Activated naive CD8-positive, alpha-beta T cell treated with anti-CD3 and anti-CD28 coated beads for 36 hours (primary cell): ENCODE results near the gene CKM. TPM values are rescaled to one million over a fixed set of nuclear protein-coding genes. Genes with fewer than 3 reads are reported as not detected.

ENCODE experiments used
- DNase-seq: peaks from one replicate; pipeline ENCODE4 v3.0.0; 2021
- H3K27ac Mint-ChIP-seq: one replicate; pipeline ENCODE4 v1.8.0; 2022; ENCODE audit warnings: mild to moderate bottlenecking, moderate library complexity, mixed read lengths
- H3K27me3 Mint-ChIP-seq: one replicate; pipeline ENCODE4 v1.8.0; 2022; ENCODE audit warnings: mild to moderate bottlenecking, mixed read lengths
- H3K36me3 Mint-ChIP-seq: one replicate; pipeline ENCODE4 v1.8.0; 2021; ENCODE audit warnings: mild to moderate bottlenecking, mixed read lengths
- H3K4me1 Mint-ChIP-seq: one replicate; pipeline ENCODE4 v1.8.0; 2021; ENCODE audit warnings: mixed read lengths
- H3K4me3 Mint-ChIP-seq: one replicate; pipeline ENCODE4 v1.8.0; 2022; ENCODE audit warnings: mild to moderate bottlenecking, moderate library complexity, mixed read lengths
- H3K9me3 Mint-ChIP-seq: one replicate; pipeline ENCODE4 v1.8.0; 2022; ENCODE audit warnings: mixed read lengths
- total RNA-seq, 2 experiments: library from RNA; stranded (reverse); gene quantifications; one replicate each; pipeline ENCODE4 v1.2.3, GENCODE V29; 2021

CKM gene
- total RNA-seq, 2 experiments from 2014 or later: not detected

DNA sequence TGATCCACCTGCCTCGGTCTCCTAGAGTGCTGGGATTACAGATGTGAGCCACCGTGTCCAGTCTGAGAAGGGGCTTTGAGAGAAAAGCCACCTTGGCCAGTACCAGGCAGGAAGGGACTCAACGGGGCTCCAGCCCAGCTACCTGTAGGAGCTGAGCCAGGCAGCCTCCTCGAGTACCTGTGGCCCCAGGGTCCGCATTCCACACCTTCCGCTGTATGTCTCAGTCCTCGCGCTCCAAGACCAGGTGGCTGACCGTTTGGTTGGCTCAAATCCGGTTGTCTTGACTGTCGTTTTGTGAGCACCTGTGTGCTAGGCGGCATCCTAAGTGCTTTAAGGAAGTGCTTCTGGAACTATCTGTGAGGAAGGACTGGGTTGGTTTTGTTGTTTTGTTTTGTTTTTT lies 55.4 kb downstream of the CKM start:
- Mint-ChIP-seq H3K27ac (no peak overlapping the region), H3K27me3 (no peaks in the 10 kb centered on the region), H3K9me3 (no peaks in the 10 kb centered on the region), H3K36me3 (peaks cover 1% of the 10 kb centered on the region), H3K4me1 (no peaks in the 10 kb centered on the region), H3K4me3 (no peak overlapping the region)
- no peak for DNase-seq

DNA sequence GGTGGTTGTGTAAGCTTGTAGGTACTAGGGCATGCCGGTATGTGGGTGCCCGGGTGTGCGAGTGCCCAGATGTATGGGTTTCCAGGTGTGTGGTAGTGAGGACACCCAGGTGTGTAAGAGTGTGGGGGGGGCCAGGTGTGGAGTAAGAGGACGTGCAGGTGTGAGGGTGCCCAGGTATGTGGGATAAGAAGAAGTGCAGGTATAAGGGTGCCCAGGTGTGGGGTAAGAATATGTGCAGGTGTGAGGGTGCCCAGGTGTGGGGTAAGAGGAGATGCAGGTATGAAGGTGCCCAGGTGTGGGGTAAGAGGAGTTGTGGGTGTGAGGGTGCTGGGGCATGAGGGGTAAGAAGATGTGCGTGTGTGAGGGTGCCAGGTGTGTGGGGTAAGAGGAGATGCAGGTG lies 57.3 kb downstream of the CKM start:
- H3K9me3 Mint-ChIP-seq: no peaks in the 10 kb centered on the region
- H3K27ac Mint-ChIP-seq: peak overlapping the region; percentile 6

DNA sequence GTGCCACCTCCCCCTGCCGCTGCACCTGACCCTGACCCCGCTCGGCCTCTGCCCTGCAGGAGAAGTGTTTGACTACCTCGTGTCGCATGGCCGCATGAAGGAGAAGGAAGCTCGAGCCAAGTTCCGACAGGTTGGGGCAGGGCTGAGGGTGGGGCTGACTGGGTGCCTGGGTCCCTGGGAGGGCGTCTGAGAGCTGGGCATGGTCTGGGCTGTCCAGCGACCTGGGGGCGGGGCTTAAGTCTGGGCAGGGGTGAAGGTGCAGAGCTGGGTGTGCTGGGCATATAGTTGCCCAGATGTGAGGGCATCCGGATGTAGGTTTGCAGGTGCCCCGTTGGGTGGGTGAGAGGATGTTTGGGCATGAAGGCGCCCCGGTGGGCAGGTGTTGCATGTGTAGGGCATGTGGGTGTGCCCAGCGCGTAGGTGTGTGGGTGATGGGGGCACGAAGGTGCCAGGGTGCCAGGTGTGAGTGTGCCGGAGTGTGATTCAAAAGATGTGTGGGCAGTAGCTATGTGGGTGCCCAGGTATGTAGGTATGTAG lies 57.8 kb downstream of the CKM start:
- Mint-ChIP-seq H3K27me3 (no peaks in the 10 kb centered on the region), H3K4me3 (no peak overlapping the region), H3K27ac (no peak overlapping the region), H3K9me3 (no peaks in the 10 kb centered on the region), H3K36me3 (no peaks in the 10 kb centered on the region), H3K4me1 (no peaks in the 10 kb centered on the region)
- no peak for DNase-seq

More for the DNA sequence above, 57.3 kb downstream of the CKM start:
- Mint-ChIP-seq H3K4me1 (no peaks in the 10 kb centered on the region), H3K4me3 (no peak overlapping the region), H3K36me3 (no peaks in the 10 kb centered on the region), H3K27me3 (no peaks in the 10 kb centered on the region)
- no peak for DNase-seq

DNA sequence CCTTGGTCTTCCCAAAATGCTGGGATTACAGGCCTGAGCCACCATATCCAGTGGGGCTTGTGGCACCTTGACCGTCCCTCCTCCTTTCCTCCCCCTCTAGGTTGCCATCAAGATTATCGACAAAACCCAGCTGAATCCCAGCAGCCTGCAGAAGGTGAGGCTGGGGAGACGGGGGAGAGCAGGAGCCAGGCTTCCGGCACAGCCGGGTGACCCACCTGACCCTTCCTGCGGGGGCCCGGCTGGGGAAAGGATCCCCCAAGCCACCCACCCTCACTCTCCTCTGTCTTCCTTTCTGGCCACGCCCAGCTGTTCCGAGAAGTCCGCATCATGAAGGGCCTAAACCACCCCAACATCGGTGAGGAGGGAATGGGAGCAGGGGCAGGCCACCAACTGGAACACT lies 59.7 kb downstream of the CKM start:
- no peak overlapping the region for H3K27ac Mint-ChIP-seq
- no peak for DNase-seq
- no peak overlapping the region for H3K4me3 Mint-ChIP-seq
- no peaks in the 10 kb centered on the region for H3K4me1 Mint-ChIP-seq
- no peaks in the 10 kb centered on the region for H3K9me3 Mint-ChIP-seq
- H3K27me3 Mint-ChIP-seq: no peaks in the 10 kb centered on the region
- no peaks in the 10 kb centered on the region for H3K36me3 Mint-ChIP-seq

DNA sequence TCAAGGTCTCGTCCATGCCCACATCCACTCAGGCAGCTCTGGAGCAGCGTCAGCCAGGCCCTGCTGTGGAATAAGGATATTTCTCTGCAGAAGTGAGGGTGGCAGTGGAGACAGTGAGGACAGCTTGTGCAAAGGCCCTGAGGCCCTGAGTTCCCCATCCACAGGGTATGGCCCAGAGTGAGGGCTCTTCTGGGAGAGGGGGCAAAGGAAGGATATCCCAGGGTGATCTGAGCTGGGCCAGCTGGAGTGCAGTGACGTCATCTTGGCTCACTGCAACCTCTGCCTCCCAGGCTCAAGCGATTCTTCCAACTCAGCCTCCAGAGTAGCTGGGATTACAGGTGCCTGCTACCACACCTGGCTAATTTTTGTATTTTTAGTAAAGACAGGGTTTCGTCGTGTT lies 60.1 kb downstream of the CKM start:
- Mint-ChIP-seq H3K4me1 (no peaks in the 10 kb centered on the region), H3K4me3 (no peak overlapping the region), H3K27ac (no peak overlapping the region), H3K9me3 (no peaks in the 10 kb centered on the region), H3K27me3 (no peaks in the 10 kb centered on the region), H3K36me3 (no peaks in the 10 kb centered on the region)
- no peak for DNase-seq

DNA sequence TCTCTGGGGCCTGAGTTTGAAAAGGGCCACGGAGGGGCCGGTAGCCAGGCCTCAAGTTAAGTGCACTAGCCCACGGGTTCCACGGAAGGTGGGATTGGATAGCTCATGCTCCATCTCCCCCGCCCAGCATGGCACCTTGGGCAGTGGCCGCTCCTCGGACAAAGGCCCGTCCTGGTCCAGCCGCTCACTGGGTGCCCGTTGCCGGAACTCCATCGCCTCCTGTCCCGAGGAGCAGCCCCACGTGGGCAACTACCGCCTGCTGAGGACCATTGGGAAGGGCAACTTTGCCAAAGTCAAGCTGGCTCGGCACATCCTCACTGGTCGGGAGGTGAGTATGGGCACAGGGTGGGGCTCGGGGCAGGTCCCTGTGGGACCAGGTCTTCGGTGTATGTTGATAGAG lies 63.8 kb downstream of the CKM start:
- H3K36me3 Mint-ChIP-seq: no peaks in the 10 kb centered on the region
- no peaks in the 10 kb centered on the region for H3K27me3 Mint-ChIP-seq
- no peak overlapping the region for H3K27ac Mint-ChIP-seq
- H3K4me3 Mint-ChIP-seq: no peak overlapping the region
- peaks cover 3% of the 10 kb centered on the region for H3K4me1 Mint-ChIP-seq
- no peak for DNase-seq
- no peaks in the 10 kb centered on the region for H3K9me3 Mint-ChIP-seq

DNA sequence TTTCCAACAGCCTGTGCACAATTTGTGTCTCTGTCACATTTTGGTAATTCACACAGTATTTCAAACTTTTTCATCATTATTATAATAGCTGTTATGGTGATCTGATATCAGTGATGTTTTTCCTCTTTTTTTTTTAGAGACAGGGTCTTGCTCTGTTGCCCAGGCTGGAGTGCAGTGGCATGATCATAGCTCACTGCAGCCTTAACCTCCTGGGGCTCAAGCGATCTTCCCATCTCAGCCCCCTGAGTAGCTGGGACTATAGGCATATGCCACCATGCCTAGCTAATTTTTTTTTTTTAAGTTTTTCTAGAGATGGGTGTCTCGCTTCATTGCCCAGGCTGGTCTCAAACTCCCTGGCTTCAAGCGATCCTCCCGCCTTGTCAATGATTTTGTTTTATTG lies 65.8 kb downstream of the CKM start:
- H3K36me3 Mint-ChIP-seq: no peaks in the 10 kb centered on the region
- no peaks in the 10 kb centered on the region for H3K27me3 Mint-ChIP-seq
- H3K9me3 Mint-ChIP-seq: no peaks in the 10 kb centered on the region
- no peak overlapping the region for H3K4me3 Mint-ChIP-seq
- H3K27ac Mint-ChIP-seq: no peak overlapping the region
- no peak for DNase-seq
- peaks cover 21% of the 10 kb centered on the region for H3K4me1 Mint-ChIP-seq

Other genes with a start within 250 kb of the CKM start
- 1 to 10 TPM; 5.4 to 6.3 TPM for gene ZNF296, start 246.4 kb downstream of the CKM start, total RNA-seq
- gene GEMIN7, start 243.6 kb downstream of the CKM start, total RNA-seq: 10 to 100 TPM; 53.6 to 58.2 TPM
- 10 to 100 TPM; 13.3 to 15.3 TPM for gene PPP1R37, start 229.7 kb downstream of the CKM start, total RNA-seq
- under 1 TPM in 1 of 2 experiments, not detected in 1; 0.24 TPM for gene NKPD1, start 161.9 kb downstream of the CKM start, total RNA-seq
- gene TRAPPC6A, start 144.6 kb downstream of the CKM start, total RNA-seq: 10 to 100 TPM; 19.8 to 22.9 TPM
- 10 to 100 TPM; 10.5 to 13.3 TPM for gene BLOC1S3, start 144.1 kb downstream of the CKM start, total RNA-seq
- not detected for gene EXOC3L2, start 77.5 kb downstream of the CKM start, total RNA-seq
- 10 to 100 TPM; 12.6 to 14.9 TPM for gene MARK4, start 71.6 kb downstream of the CKM start, total RNA-seq
- not detected for gene KLC3, start 17.9 kb upstream of the CKM start, total RNA-seq
- 10 to 100 TPM; 25.5 to 29.1 TPM for gene ERCC2, start 47.7 kb upstream of the CKM start, total RNA-seq
- 1 to 10 TPM; 3.6 to 4.7 TPM for gene PPP1R13L, start 82.2 kb upstream of the CKM start, total RNA-seq
- gene POLR1G, start 83.8 kb upstream of the CKM start, total RNA-seq: 10 to 100 TPM; 27.0 to 27.1 TPM
- gene ERCC1, start 101.0 kb upstream of the CKM start, total RNA-seq: 10 to 100 TPM; 50.0 to 53.2 TPM
- 10 to 100 TPM in 1 of 2 experiments, 1 to 10 TPM in 1; 9.7 to 10.5 TPM for gene FOSB, start 145.1 kb upstream of the CKM start, total RNA-seq
- 1 to 10 TPM; 1.3 to 1.8 TPM for gene RTN2, start 174.2 kb upstream of the CKM start, total RNA-seq
- gene PPM1N, start 175.6 kb upstream of the CKM start, total RNA-seq: 1 to 10 TPM; 1.4 to 1.9 TPM
- 100 to 1,000 TPM; 133 to 134 TPM for gene VASP, start 184.6 kb upstream of the CKM start, total RNA-seq